H9 (cell line): ENCODE data around the gene CIAO1. TPM values are rescaled to one million over a fixed set of nuclear protein-coding genes. Genes with fewer than 3 reads are reported as not detected.

Experiments
- DNase-seq: peaks from one replicate; pipeline ENCODE4 v3.0.0-alpha.2; 2017
- H2AFZ ChIP-seq: one replicate; pipeline ENCODE4 v1.6.1; 2013; ENCODE audit warnings: mild to moderate bottlenecking, low read length, control low read depth, moderate library complexity
- H2AK5ac ChIP-seq: 2 replicates; pipeline ENCODE4 v1.6.1; 2013; ENCODE audit warnings: low read length, control low read depth, mixed read lengths; ENCODE audit not compliant: insufficient read length
- H2BK120ac ChIP-seq: one replicate; pipeline ENCODE4 v1.6.1; 2013; ENCODE audit warnings: low read depth, mild to moderate bottlenecking, low read length, control low read depth, inconsistent platforms; ENCODE audit not compliant: poor library complexity, severe bottlenecking
- H2BK12ac ChIP-seq: 2 replicates; pipeline ENCODE4 v1.6.1; 2013; ENCODE audit warnings: low read length, control low read depth, mixed read lengths, low read depth; ENCODE audit not compliant: insufficient read length
- H2BK15ac ChIP-seq: 2 replicates; pipeline ENCODE4 v1.6.1; 2013; ENCODE audit warnings: low read depth, low read length, control low read depth
- H2BK20ac ChIP-seq: one replicate; pipeline ENCODE4 v1.6.1; 2013; ENCODE audit warnings: low read depth, mild to moderate bottlenecking, low read length, control low read depth, inconsistent platforms; ENCODE audit not compliant: poor library complexity, severe bottlenecking
- H2BK5ac ChIP-seq: 2 replicates; pipeline ENCODE4 v1.6.1; 2013; ENCODE audit warnings: low read length, control low read depth, mixed read lengths; ENCODE audit not compliant: insufficient read length
- H3K14ac ChIP-seq: 2 replicates; pipeline ENCODE4 v1.6.1; 2013; ENCODE audit warnings: low read length, control low read depth; ENCODE audit not compliant: insufficient read depth
- H3K18ac ChIP-seq: 2 replicates; pipeline ENCODE4 v1.6.1; 2013; ENCODE audit warnings: low read depth, mild to moderate bottlenecking, mixed read lengths, low read length, control low read depth; ENCODE audit not compliant: insufficient read length
- H3K23ac ChIP-seq: 2 replicates; pipeline ENCODE4 v1.6.1; 2013; ENCODE audit warnings: low read length, control low read depth, mixed read lengths, low read depth; ENCODE audit not compliant: insufficient read length
- H3K23me2 ChIP-seq: 2 replicates; pipeline ENCODE4 v1.6.1; 2013; ENCODE audit warnings: low read depth, mild to moderate bottlenecking, mixed read lengths, low read length, control low read depth; ENCODE audit not compliant: insufficient read length, poor library complexity, severe bottlenecking
- H3K27ac ChIP-seq: 2 replicates; pipeline ENCODE4 v1.5.1; 2013; ENCODE audit warnings: low read length, control low read depth, mixed read lengths, low read depth; ENCODE audit not compliant: insufficient read length
- H3K27me3 ChIP-seq: 2 replicates; pipeline ENCODE4 v1.6.1; 2013; ENCODE audit warnings: low read length, control low read depth, inconsistent platforms; ENCODE audit not compliant: insufficient read depth
- H3K4ac ChIP-seq: 2 replicates; pipeline ENCODE4 v1.6.1; 2013; ENCODE audit warnings: low read depth, mild to moderate bottlenecking, control low read depth, inconsistent platforms, low read length, moderate library complexity
- H3K4me1 ChIP-seq: 2 replicates; pipeline ENCODE4 v1.6.1; 2013; ENCODE audit warnings: low read length, control low read depth, inconsistent platforms; ENCODE audit not compliant: insufficient read depth
- H3K4me2 ChIP-seq: 2 replicates; pipeline ENCODE4 v1.6.1; 2013; ENCODE audit warnings: low read length, control low read depth, mixed read lengths; ENCODE audit not compliant: insufficient read length, insufficient read depth
- H3K56ac ChIP-seq: 2 replicates; pipeline ENCODE4 v1.6.1; 2013; ENCODE audit warnings: low read depth, mild to moderate bottlenecking, mixed read lengths, low read length, control low read depth; ENCODE audit not compliant: insufficient read length
- H3K79me1 ChIP-seq: 2 replicates; pipeline ENCODE4 v1.6.1; 2013; ENCODE audit warnings: low read depth, mild to moderate bottlenecking, moderate library complexity, low read length, control low read depth, inconsistent platforms; ENCODE audit not compliant: insufficient read depth, poor library complexity, severe bottlenecking
- H3K79me2 ChIP-seq: 2 replicates; pipeline ENCODE4 v1.6.1; 2013; ENCODE audit warnings: low read length, control low read depth, inconsistent platforms; ENCODE audit not compliant: insufficient read depth
- H3K9ac ChIP-seq: 2 replicates; pipeline ENCODE4 v1.6.1; 2013; ENCODE audit warnings: low read length, control low read depth, mixed read lengths; ENCODE audit not compliant: insufficient read length; ENCODE audit errors: extremely low read depth
- H3K9me3 ChIP-seq: one replicate; pipeline ENCODE4 v1.6.1; 2013; ENCODE audit warnings: low read depth, low read length, inconsistent platforms; ENCODE audit not compliant: control insufficient read depth
- H3T11ph ChIP-seq: one replicate; pipeline ENCODE4 v1.6.1; 2013; ENCODE audit warnings: mild to moderate bottlenecking, low read length, control low read depth, inconsistent platforms
- H4K20me1 ChIP-seq: one replicate; pipeline ENCODE4 v1.6.1; 2013; ENCODE audit not compliant: control insufficient read depth, insufficient read length, insufficient read depth
- H4K5ac ChIP-seq: 2 replicates; pipeline ENCODE4 v1.6.1; 2013; ENCODE audit warnings: low read depth, mild to moderate bottlenecking, mixed read lengths, low read length, control low read depth; ENCODE audit not compliant: insufficient read length
- H4K8ac ChIP-seq: replicated peaks from 2 replicates; pipeline ENCODE4 v1.6.1; 2013; ENCODE audit warnings: low read length, control low read depth, mixed read lengths, low read depth; ENCODE audit not compliant: insufficient read length
- H4K91ac ChIP-seq: 2 replicates; pipeline ENCODE4 v1.6.1; 2013; ENCODE audit warnings: low read depth, mild to moderate bottlenecking, moderate library complexity, mixed read lengths, low read length, control low read depth; ENCODE audit not compliant: insufficient read length
- H3K27ac Mint-ChIP-seq, 3 experiments: 2 replicates in 2 of 3; 3 replicates in 1 of 3; pipeline ENCODE4 v1.8.0; 2020 to 2021; ENCODE audit warnings: mixed read lengths in 3 of 3, mild to moderate bottlenecking in 1 of 3, moderate library complexity in 1 of 3
- H3K27me3 Mint-ChIP-seq: 2 replicates; pipeline ENCODE4 v1.8.0; 2021; ENCODE audit warnings: low read depth, mild to moderate bottlenecking, moderate library complexity, mixed read lengths
- H3K36me3 Mint-ChIP-seq, 3 experiments: 2 replicates in 2 of 3; 3 replicates in 1 of 3; pipeline ENCODE4 v1.8.0; 2020 to 2021; ENCODE audit warnings: low read depth in 3 of 3, mixed read lengths in 3 of 3; ENCODE audit not compliant: insufficient read depth in 1 of 3
- H3K4me1 Mint-ChIP-seq, 2 experiments: 2 replicates each; pipeline ENCODE4 v1.8.0; 2020; ENCODE audit warnings: mixed read lengths in 2 of 2
- H3K4me3 Mint-ChIP-seq, 2 experiments: 2 replicates in 1 of 2; 3 replicates in 1 of 2; pipeline ENCODE4 v1.8.0; 2020 to 2021; ENCODE audit warnings: mild to moderate bottlenecking in 2 of 2, mixed read lengths in 2 of 2, moderate library complexity in 1 of 2
- H3K9me3 Mint-ChIP-seq, 2 experiments: 2 replicates in 1 of 2; 3 replicates in 1 of 2; pipeline ENCODE4 v1.8.0; 2020; ENCODE audit warnings: mild to moderate bottlenecking in 2 of 2, mixed read lengths in 2 of 2, moderate library complexity in 1 of 2
- WGBS: extraction: QIAGEN DNeasy Blood & Tissue Kit; methylation state at CpG from one replicate; pipeline ENCODE4 v1.1.7; 2013; ENCODE audit warnings: missing lambda C conversion rate, low lambda C conversion rate, mixed read lengths; ENCODE audit not compliant: insufficient read length; ENCODE audit errors: extremely low coverage; 5-methylcytosine and 5-hydroxymethylcytosine counted together
- total RNA-seq: library from RNA; stranded (reverse); gene quantifications from 2 replicates; pipeline ENCODE4 v1.2.1, GENCODE V29; 2021
- TF ChIP-seq, protein P1 (sequence below): fragments of 200-600 bp; sonication (generic); conservative IDR thresholded peaks from 3 replicates; pipeline ENCODE4 v1.8.0; 2021; ENCODE audit warnings: antibody characterized with exemption, mild to moderate bottlenecking

The CIAO1 gene
- total RNA-seq, 1 experiment from 2014 or later = 67.6 TPM

DNA sequence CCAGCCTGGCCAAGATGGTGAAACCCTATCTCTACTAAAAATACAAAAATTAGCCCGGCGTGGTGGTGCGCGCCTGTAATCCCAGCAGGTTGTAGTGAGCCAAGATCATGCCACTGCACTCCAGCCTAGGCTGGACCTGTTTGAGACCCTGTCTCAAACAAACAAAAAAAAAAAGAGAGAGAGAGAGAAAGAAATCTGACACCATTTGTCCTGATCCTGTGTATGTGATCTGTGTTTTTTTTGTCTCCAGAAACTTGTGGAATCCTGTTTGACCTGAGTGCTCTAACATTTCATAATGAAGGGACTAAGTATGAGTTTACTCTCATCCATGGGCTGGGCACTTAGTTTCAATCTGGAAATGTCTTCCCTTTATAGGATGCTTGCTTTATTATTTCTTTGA is 52.7 kb downstream of the CIAO1 start:
- Histone ChIP-seq H3K9ac (no peak overlapping the region), H4K20me1 (no peaks in the 10 kb centered on the region), H2BK15ac (no peak overlapping the region), H2AFZ (no peak overlapping the region), H3K4me2 (no peak overlapping the region), H4K91ac (no peak overlapping the region), H2BK120ac (no peak overlapping the region), H3T11ph (no peak overlapping the region), H2BK5ac (no peak overlapping the region), H3K4me1 (no peaks in the 10 kb centered on the region), H3K18ac (no peak overlapping the region), H3K23me2 (peaks cover 11% of the 10 kb centered on the region), H3K27me3 (peaks cover 17% of the 10 kb centered on the region; the same call in 1 of the 2 replicates), H2AK5ac (no peak overlapping the region), H3K56ac (no peak overlapping the region), H3K27ac (no peak overlapping the region), H3K14ac (no peak overlapping the region), H2BK12ac (no peak overlapping the region), H3K9me3 (no peaks in the 10 kb centered on the region), H3K23ac (no peak overlapping the region), H3K4ac (no peak overlapping the region), H3K79me1 (no peaks in the 10 kb centered on the region), H4K5ac (no peak overlapping the region), H2BK20ac (no peak overlapping the region), H3K79me2 (no peaks in the 10 kb centered on the region), H4K8ac (no peak overlapping the region)
- no peaks in the 10 kb centered on the region; a peak in 1 of 5 replicates for H3K9me3 Mint-ChIP-seq
- no peak overlapping the region; a peak in 1 of 5 replicates for H3K4me3 Mint-ChIP-seq
- WGBS = no CpG with 5 or more reads among the region's 4 CpGs
- no peak for DNase-seq
- H3K4me1 Mint-ChIP-seq = peaks cover 7 to 10% of the 10 kb centered on the region in 2 experiments
- H3K27me3 Mint-ChIP-seq = peaks cover 74% of the 10 kb centered on the region
- TF ChIP-seq, protein P1, sequence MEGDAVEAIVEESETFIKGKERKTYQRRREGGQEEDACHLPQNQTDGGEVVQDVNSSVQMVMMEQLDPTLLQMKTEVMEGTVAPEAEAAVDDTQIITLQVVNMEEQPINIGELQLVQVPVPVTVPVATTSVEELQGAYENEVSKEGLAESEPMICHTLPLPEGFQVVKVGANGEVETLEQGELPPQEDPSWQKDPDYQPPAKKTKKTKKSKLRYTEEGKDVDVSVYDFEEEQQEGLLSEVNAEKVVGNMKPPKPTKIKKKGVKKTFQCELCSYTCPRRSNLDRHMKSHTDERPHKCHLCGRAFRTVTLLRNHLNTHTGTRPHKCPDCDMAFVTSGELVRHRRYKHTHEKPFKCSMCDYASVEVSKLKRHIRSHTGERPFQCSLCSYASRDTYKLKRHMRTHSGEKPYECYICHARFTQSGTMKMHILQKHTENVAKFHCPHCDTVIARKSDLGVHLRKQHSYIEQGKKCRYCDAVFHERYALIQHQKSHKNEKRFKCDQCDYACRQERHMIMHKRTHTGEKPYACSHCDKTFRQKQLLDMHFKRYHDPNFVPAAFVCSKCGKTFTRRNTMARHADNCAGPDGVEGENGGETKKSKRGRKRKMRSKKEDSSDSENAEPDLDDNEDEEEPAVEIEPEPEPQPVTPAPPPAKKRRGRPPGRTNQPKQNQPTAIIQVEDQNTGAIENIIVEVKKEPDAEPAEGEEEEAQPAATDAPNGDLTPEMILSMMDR = no peak
- no peaks in the 10 kb centered on the region; a peak in 1 of 7 replicates for H3K36me3 Mint-ChIP-seq
- H3K27ac Mint-ChIP-seq = no peak overlapping the region
